Measurements from ENCODE around the gene SLC23A1.

SLC23A1 gene

DNA sequence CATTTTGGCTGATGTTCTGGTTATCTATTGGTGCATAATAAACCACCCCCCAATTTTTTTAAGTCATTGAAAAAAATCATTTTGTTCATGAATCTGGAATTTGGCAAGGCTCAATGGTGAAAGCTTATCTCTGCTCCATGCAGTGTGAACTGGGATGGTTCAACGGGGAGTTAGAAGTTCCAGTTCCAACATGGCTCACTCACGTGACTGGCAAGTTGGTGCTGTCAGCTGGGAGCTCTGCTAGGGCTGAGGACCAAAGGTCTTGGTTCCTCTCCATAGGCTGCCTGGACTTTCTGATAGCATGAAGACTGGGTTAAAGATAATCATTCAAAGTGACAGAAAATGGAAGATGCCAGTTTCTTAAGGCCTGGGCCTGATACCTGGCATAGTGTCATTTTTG lies 23.9 kb upstream of the SLC23A1 start:
- H3K36me3 ChIP-seq (replicated peaks in 1 of 2; ENCODE audit: control insufficient read depth in 2 of 2, insufficient read depth in 2 of 2, low read length in 2 of 2): peaks cover 0 to 4% of the 10 kb centered on the region in 2 donors
- H3K4me2 ChIP-seq (ENCODE audit: insufficient read depth, low read length, poor library complexity, severe bottlenecking): no peak overlapping the region
- H4K91ac ChIP-seq (ENCODE audit: low read depth, low read length, poor library complexity): no peak overlapping the region
- H2AFZ ChIP-seq (ENCODE audit: low read length): no peak overlapping the region
- H3K9me3 ChIP-seq (replicated peaks in 1 of 2; ENCODE audit: control insufficient read depth in 2 of 2, insufficient read depth in 1 of 2, low read depth in 1 of 2, low read length in 2 of 2): no peaks in the 10 kb centered on the region
- H3K14ac ChIP-seq (ENCODE audit: low read length): no peak overlapping the region
- no peaks in the 10 kb centered on the region for H3K27me3 ChIP-seq (ENCODE audit: control insufficient read depth in 3 of 3, insufficient read depth in 3 of 3, low read depth in 1 of 3, low read length in 3 of 3)
- H3K4ac ChIP-seq (ENCODE audit: low read length): no peak overlapping the region
- H2BK120ac ChIP-seq (ENCODE audit: low read depth, low read length): no peak overlapping the region
- DNase-seq (ENCODE audit: low spot score): no peak
- no peak overlapping the region for H3K4me3 ChIP-seq (ENCODE audit: low read length in 2 of 2)
- no peak overlapping the region for H2AK5ac ChIP-seq (ENCODE audit: low read depth, low read length)
- H4K8ac ChIP-seq (ENCODE audit: low read depth, low read length): no peak overlapping the region
- peaks cover 4 to 6% of the 10 kb centered on the region in 2 donors for H3K4me1 ChIP-seq (ENCODE audit: control insufficient read depth in 2 of 2, insufficient read depth in 1 of 2, low read depth in 1 of 2, low read length in 2 of 2)
- H3K79me1 ChIP-seq (ENCODE audit: low read depth, low read length): no peaks in the 10 kb centered on the region
- H3K18ac ChIP-seq (ENCODE audit: low read length): no peak overlapping the region
- H2BK5ac ChIP-seq (ENCODE audit: low read length): no peak overlapping the region
- WGBS, 2 donors (ENCODE audit: extremely low coverage in 2 of 2, insufficient read length in 2 of 2, insufficient replicate concordance in 1 of 2): no CpG with 5 or more reads among the region's 2 CpGs
- H3K27ac ChIP-seq (replicated peaks; ENCODE audit: low read length): no peak overlapping the region
- no peak overlapping the region for H3K23ac ChIP-seq (ENCODE audit: low read depth, low read length, poor library complexity)
- no peak overlapping the region for H2BK15ac ChIP-seq (ENCODE audit: low read length)
- no peak overlapping the region for H2BK12ac ChIP-seq (ENCODE audit: low read length)
- no peak overlapping the region for H3K9ac ChIP-seq (ENCODE audit: low read depth, low read length, poor library complexity)

DNA sequence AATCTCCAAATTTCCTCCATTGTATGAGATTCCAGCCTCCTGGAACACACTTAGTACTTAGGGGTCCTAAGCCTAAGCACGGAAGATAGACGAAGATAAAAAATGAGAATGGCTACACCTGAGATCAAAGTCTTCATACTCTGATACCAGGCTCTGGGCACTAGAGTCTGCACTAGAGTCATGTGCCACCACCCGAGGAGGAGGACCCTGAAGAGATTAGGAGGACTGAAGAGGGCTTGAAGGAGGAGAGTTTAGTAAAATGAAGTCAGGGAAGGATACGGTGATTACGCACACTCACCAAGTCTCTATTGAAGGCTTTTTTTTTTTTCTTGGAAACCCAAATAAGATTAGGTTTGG lies 21.4 kb upstream of the SLC23A1 start:
- Histone ChIP-seq H3K4ac (ENCODE audit: low read length) (no peak overlapping the region), H3K4me1 (ENCODE audit: control insufficient read depth in 2 of 2, insufficient read depth in 1 of 2, low read depth in 1 of 2, low read length in 2 of 2) (peaks cover 4 to 6% of the 10 kb centered on the region in 2 donors), H2BK12ac (ENCODE audit: low read length) (no peak overlapping the region), H4K91ac (ENCODE audit: low read depth, low read length, poor library complexity) (no peak overlapping the region), H2AK5ac (ENCODE audit: low read depth, low read length) (no peak overlapping the region), H2BK5ac (ENCODE audit: low read length) (no peak overlapping the region), H3K4me3 (ENCODE audit: low read length in 2 of 2) (peak overlapping the region in 1 of 2 donors; percentile 53), H3K14ac (ENCODE audit: low read length) (no peak overlapping the region), H3K23ac (ENCODE audit: low read depth, low read length, poor library complexity) (no peak overlapping the region), H2BK120ac (ENCODE audit: low read depth, low read length) (no peak overlapping the region), H3K9me3 (replicated peaks in 1 of 2; ENCODE audit: control insufficient read depth in 2 of 2, insufficient read depth in 1 of 2, low read depth in 1 of 2, low read length in 2 of 2) (no peaks in the 10 kb centered on the region), H2BK15ac (ENCODE audit: low read length) (no peak overlapping the region), H3K36me3 (replicated peaks in 1 of 2; ENCODE audit: control insufficient read depth in 2 of 2, insufficient read depth in 2 of 2, low read length in 2 of 2) (peaks cover 3 to 16% of the 10 kb centered on the region in 2 donors), H2AFZ (ENCODE audit: low read length) (peak overlapping the region; percentile 97), H3K4me2 (ENCODE audit: insufficient read depth, low read length, poor library complexity, severe bottlenecking) (peak overlapping the region; percentile 48), H4K8ac (ENCODE audit: low read depth, low read length) (no peak overlapping the region), H3K27me3 (ENCODE audit: control insufficient read depth in 3 of 3, insufficient read depth in 3 of 3, low read depth in 1 of 3, low read length in 3 of 3) (no peaks in the 10 kb centered on the region), H3K9ac (ENCODE audit: low read depth, low read length, poor library complexity) (no peak overlapping the region), H3K79me1 (ENCODE audit: low read depth, low read length) (no peaks in the 10 kb centered on the region), H3K27ac (replicated peaks; ENCODE audit: low read length) (peak overlapping the region; percentile 45), H3K18ac (ENCODE audit: low read length) (no peak overlapping the region)
- WGBS, 2 donors (ENCODE audit: extremely low coverage in 2 of 2, insufficient read length in 2 of 2, insufficient replicate concordance in 1 of 2): no CpG with 5 or more reads among the region's 5 CpGs
- DNase-seq (ENCODE audit: low spot score): no peak

DNA sequence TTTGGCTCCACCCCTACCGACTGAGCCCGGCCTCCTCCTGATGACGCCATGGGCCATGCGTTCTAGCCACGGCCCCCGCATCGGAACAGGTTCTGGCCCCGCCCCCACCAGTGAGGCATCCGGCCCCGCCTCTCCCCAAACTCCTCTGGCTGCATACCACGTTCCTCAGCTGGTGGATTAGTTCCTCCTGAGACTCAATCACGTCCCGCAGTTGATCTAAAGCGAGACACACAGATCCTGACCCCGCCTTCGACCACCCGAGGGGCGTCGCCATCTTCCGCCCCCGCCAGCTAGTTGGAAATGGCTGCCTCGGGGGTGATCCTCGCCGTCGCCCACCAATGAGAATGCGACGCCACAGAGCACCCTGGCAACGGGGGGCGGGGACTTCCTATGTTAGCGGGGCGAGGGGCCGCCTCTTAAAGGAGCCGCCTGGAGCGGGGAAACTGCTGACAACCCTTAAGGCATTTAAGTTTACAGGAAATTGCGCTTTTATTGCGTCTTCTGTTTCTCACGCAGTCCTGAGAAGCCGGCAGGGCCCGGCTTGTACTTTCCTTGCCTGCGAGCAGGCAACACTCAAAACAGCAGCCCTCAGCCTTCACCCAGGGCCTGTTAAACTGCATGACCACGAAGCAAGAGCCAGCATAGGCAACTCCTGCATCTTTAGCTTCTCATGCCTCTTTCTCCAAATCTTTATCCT lies 20.8 kb upstream of the SLC23A1 start, which contains the start of gene SPATA24:
Gene SPATA24, minus strand, starts transcription at position 303 of the 697 bp plus-strand sequence. Its CDS starts 29 bp downstream, at position 274.
- Histone ChIP-seq H3K4ac (ENCODE audit: low read length) (no peak within 1 kb of the TSS), H3K4me2 (ENCODE audit: insufficient read depth, low read length, poor library complexity, severe bottlenecking) (peak within 1 kb of the TSS; percentile 78), H3K4me3 (ENCODE audit: low read length in 2 of 2) (peak within 1 kb of the TSS; percentile 53 to 83), H3K27ac (replicated peaks; ENCODE audit: low read length) (peak within 1 kb of the TSS; percentile 97), H2BK15ac (ENCODE audit: low read length) (no peak within 1 kb of the TSS), H3K9me3 (replicated peaks in 1 of 2; ENCODE audit: control insufficient read depth in 2 of 2, insufficient read depth in 1 of 2, low read depth in 1 of 2, low read length in 2 of 2) (no peaks in the 10 kb centered on the region), H3K36me3 (replicated peaks in 1 of 2; ENCODE audit: control insufficient read depth in 2 of 2, insufficient read depth in 2 of 2, low read length in 2 of 2) (peaks cover 3 to 18% of the 10 kb centered on the region in 2 donors), H2BK5ac (ENCODE audit: low read length) (peak within 1 kb of the TSS; percentile 60), H3K79me1 (ENCODE audit: low read depth, low read length) (no peaks in the 10 kb centered on the region), H3K18ac (ENCODE audit: low read length) (peak within 1 kb of the TSS; percentile 96), H3K27me3 (ENCODE audit: control insufficient read depth in 3 of 3, insufficient read depth in 3 of 3, low read depth in 1 of 3, low read length in 3 of 3) (no peaks in the 10 kb centered on the region), H2AFZ (ENCODE audit: low read length) (peak within 1 kb of the TSS; percentile 97), H3K9ac (ENCODE audit: low read depth, low read length, poor library complexity) (peak within 1 kb of the TSS; percentile 82), H2BK12ac (ENCODE audit: low read length) (no peak within 1 kb of the TSS), H3K23ac (ENCODE audit: low read depth, low read length, poor library complexity) (no peak within 1 kb of the TSS), H3K14ac (ENCODE audit: low read length) (no peak within 1 kb of the TSS), H4K8ac (ENCODE audit: low read depth, low read length) (no peak within 1 kb of the TSS), H4K91ac (ENCODE audit: low read depth, low read length, poor library complexity) (no peak within 1 kb of the TSS), H3K4me1 (ENCODE audit: control insufficient read depth in 2 of 2, insufficient read depth in 1 of 2, low read depth in 1 of 2, low read length in 2 of 2) (peaks cover 4 to 6% of the 10 kb centered on the region in 2 donors), H2BK120ac (ENCODE audit: low read depth, low read length) (no peak within 1 kb of the TSS), H2AK5ac (ENCODE audit: low read depth, low read length) (no peak within 1 kb of the TSS)
- no CpG with 5 or more reads among the region's 41 CpGs for WGBS, 2 donors (ENCODE audit: extremely low coverage in 2 of 2, insufficient read length in 2 of 2, insufficient replicate concordance in 1 of 2)
- DNase-seq (ENCODE audit: low spot score): peak; percentile 93

DNA sequence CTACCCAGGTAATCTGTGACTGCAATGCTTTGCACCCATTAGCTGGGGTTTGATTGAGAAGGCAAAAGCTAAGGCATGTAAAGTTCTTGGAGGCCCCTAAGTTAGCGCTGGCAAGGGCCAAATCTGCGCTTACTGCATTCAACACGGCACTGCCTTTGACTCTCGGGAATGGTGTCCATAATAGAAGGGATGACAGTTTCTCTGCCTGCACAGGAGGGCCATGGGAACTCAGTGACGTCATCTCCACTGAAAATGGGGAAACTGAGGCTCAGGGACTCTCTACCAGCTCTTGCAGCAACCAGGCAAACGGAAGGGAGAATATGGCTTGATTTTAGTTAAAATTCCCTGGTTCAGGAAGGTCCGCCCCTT lies 20.3 kb upstream of the SLC23A1 start:
- Histone ChIP-seq H3K4me1 (ENCODE audit: control insufficient read depth in 2 of 2, insufficient read depth in 1 of 2, low read depth in 1 of 2, low read length in 2 of 2) (peaks cover 4 to 6% of the 10 kb centered on the region in 2 donors), H2BK12ac (ENCODE audit: low read length) (no peak overlapping the region), H3K36me3 (replicated peaks in 1 of 2; ENCODE audit: control insufficient read depth in 2 of 2, insufficient read depth in 2 of 2, low read length in 2 of 2) (peaks cover 3 to 18% of the 10 kb centered on the region in 2 donors), H2BK120ac (ENCODE audit: low read depth, low read length) (no peak overlapping the region), H2BK15ac (ENCODE audit: low read length) (no peak overlapping the region), H2AFZ (ENCODE audit: low read length) (peak overlapping the region; percentile 97), H3K23ac (ENCODE audit: low read depth, low read length, poor library complexity) (no peak overlapping the region), H3K18ac (ENCODE audit: low read length) (peak overlapping the region; percentile 50), H4K8ac (ENCODE audit: low read depth, low read length) (no peak overlapping the region), H3K4me3 (ENCODE audit: low read length in 2 of 2) (peak overlapping the region; percentile 53 to 83), H3K79me1 (ENCODE audit: low read depth, low read length) (no peaks in the 10 kb centered on the region), H3K4ac (ENCODE audit: low read length) (no peak overlapping the region), H3K9ac (ENCODE audit: low read depth, low read length, poor library complexity) (peak overlapping the region; percentile 82), H4K91ac (ENCODE audit: low read depth, low read length, poor library complexity) (no peak overlapping the region), H3K27ac (replicated peaks; ENCODE audit: low read length) (peak overlapping the region; percentile 97), H3K14ac (ENCODE audit: low read length) (no peak overlapping the region), H3K27me3 (ENCODE audit: control insufficient read depth in 3 of 3, insufficient read depth in 3 of 3, low read depth in 1 of 3, low read length in 3 of 3) (no peaks in the 10 kb centered on the region), H2AK5ac (ENCODE audit: low read depth, low read length) (no peak overlapping the region), H2BK5ac (ENCODE audit: low read length) (peak overlapping the region; percentile 60), H3K9me3 (replicated peaks in 1 of 2; ENCODE audit: control insufficient read depth in 2 of 2, insufficient read depth in 1 of 2, low read depth in 1 of 2, low read length in 2 of 2) (no peaks in the 10 kb centered on the region), H3K4me2 (ENCODE audit: insufficient read depth, low read length, poor library complexity, severe bottlenecking) (peak overlapping the region; percentile 78)
- no peak for DNase-seq (ENCODE audit: low spot score)
- WGBS, 2 donors (ENCODE audit: extremely low coverage in 2 of 2, insufficient read length in 2 of 2, insufficient replicate concordance in 1 of 2): no CpG with 5 or more reads among the region's 7 CpGs
